IMR-90 (cell line): Measurements from ENCODE around the gene SLC38A9.

Experiments
- BHLHE40 ChIP-seq: fragments of 150-350 bp; IDR thresholded peaks from 2 replicates; pipeline ENCODE4 v1.6.1; 2016; ENCODE audit warnings: mild to moderate bottlenecking, low read depth, low read length
- CTCF ChIP-seq: conservative IDR thresholded peaks from 2 replicates; pipeline ENCODE4 v1.5.1; 2012; ENCODE audit warnings: mild to moderate bottlenecking, low read depth, low read length, improper control_type of control experiment
- MXI1 ChIP-seq: IDR thresholded peaks from 2 replicates; pipeline ENCODE4 v1.6.1; 2012; ENCODE audit warnings: low read depth, mild to moderate bottlenecking, low read length, moderate library complexity, borderline replicate concordance
- POLR2A ChIP-seq: IDR thresholded peaks from 2 replicates; pipeline ENCODE4 v1.6.1; 2012; ENCODE audit warnings: mild to moderate bottlenecking, low read depth, low read length
- SMC3 ChIP-seq: fragments of 150-350 bp; IDR thresholded peaks from 2 replicates; pipeline ENCODE4 v1.6.1; 2016; ENCODE audit warnings: low read depth, mild to moderate bottlenecking, antibody characterized with exemption, low read length, moderate library complexity
- USF2 ChIP-seq: fragments of 150-350 bp; IDR thresholded peaks from 2 replicates; pipeline ENCODE4 v1.6.1; 2017; ENCODE audit warnings: mild to moderate bottlenecking, antibody characterized with exemption, low read length, low read depth

- TF ChIP-seq CTCF (no peak), POLR2A (no peak), SMC3 (no peak), MXI1 (no peak), BHLHE40 (no peak), USF2 (no peak)
These were observed 1.7 kb upstream of the SLC38A9 start for GRCh38 chr5:55713871-55714270.
